GM21381 (cell line): ENCODE measurements around the gene REV1.
"Not testable (repeated sequence)": the region's sequence is repeated elsewhere in the genome, so short reads cannot be mapped to it uniquely, and the experiment has no call there.

ENCODE experiments used
- ATAC-seq: cut with Tn5 transposase; IDR thresholded peaks from one replicate; pipeline ENCODE4 v1.9.1; 2021; ENCODE audit warnings: mild to moderate bottlenecking, moderate library complexity; ENCODE audit not compliant: unreplicated experiment

The REV1 gene

GRCh38 chr2:99404797-99405669 lies 84.8 kb downstream of the REV1 start:
- ATAC-seq: no peak

DNA sequence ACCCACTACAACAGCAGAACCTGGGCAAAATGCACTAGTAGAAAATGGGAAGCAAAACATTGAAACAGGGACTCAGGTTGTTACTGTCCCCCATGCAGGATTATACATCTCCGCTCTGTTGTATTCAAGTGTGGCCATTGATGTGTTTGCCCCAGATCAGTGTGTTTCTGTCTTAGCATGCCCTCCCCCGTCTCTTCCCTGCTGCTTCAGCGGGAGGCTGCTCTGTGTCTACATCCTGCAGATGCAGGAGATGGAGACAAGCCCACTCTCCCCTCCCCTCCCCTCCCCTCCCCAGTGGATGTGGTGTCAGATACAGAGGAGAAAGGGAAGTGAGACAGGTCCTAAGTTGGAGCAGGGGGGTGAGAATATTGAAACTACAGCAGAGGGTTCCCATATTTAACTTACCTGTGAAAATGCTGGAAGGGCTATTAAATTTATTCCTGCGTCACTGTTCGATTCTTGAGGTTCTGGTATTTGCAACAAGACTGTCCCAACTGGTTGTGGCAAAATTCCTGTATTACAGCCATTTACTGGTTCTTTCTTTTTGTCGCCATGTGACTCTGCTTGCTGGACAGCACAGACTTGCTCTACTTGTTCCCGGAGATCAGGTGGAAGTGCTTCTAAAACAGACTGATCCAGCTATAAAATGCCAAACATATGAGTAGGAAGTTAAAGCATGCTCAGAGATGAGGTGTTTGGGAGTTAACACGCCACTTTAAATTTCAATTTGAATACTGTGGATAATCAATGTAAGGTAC lies 85.6 kb downstream of the REV1 start:
- no peak for ATAC-seq

DNA sequence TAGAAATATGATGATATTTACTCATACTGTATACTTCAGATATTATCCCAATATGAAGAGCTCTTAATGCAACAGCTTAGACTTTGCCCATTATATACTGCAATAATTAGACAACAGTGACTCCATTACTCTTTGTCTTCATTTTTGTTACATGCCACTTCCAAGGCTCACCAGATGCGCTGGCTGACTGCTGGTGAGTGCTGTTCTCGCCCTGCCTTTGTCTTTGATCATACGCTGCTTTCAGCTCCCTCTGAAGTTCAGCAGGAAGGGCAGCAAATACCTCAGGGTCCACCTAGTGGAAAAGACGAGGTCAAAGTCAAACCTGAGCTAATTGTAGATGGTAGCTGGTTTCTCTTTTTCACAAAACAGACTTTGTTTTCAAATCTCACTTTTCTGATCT lies 86.3 kb downstream of the REV1 start:
- no peak for ATAC-seq

DNA sequence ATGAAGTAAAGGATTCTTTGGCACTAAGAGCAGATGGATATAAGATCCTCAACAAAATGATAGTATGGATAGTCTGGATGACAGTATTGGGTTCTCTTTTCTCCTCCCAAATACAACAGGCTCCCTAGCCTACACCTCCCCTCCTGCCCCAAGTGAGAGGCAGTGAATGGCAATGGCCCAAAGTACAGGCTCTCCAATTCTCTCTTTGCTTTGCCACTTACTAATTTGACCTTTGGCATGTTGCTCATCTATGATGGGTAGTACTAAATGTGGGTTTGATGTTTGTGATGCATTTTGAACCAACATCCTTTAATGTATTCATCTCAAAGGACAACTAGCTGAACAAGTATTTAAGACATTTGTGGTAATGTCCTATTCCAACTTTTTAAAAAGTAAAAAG lies 86.7 kb downstream of the REV1 start:
- no peak for ATAC-seq

DNA sequence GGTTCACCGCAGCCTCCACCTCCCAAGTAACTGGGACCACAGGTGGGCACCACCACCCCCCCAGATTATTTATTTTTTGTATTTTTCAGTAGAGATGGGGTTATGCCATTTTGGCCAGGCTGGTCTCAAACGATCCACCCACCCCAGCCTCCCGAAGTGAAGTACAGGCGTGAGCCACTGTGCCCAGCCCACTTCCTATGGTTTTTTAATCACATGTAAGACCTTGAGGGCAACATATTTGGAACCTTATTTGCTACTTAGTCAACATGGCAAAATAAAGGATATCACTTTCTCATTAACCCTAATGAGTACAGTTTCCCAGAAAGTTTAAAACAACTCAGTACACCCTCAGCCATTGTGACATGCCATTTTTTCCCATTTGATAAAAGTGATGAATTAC lies 88.0 kb downstream of the REV1 start:
- ATAC-seq: no peak

- ATAC-seq: no peak
Observed at GRCh38 chr2:99399795-99400194, 90.0 kb downstream of the REV1 start.

GRCh38 chr2:99399063-99399462 lies 90.8 kb downstream of the REV1 start:
- ATAC-seq: no peak

- ATAC-seq: no peak
Observed at GRCh38 chr2:99398303-99398702, 91.5 kb downstream of the REV1 start.

GRCh38 chr2:99397266-99397920 lies 92.4 kb downstream of the REV1 start:
- no peak for ATAC-seq

- no peak for ATAC-seq
Observed at GRCh38 chr2:99395589-99396130, 94.2 kb downstream of the REV1 start.

- ATAC-seq: no peak
Observed at GRCh38 chr2:99389946-99390345, 99.9 kb downstream of the REV1 start.

DNA sequence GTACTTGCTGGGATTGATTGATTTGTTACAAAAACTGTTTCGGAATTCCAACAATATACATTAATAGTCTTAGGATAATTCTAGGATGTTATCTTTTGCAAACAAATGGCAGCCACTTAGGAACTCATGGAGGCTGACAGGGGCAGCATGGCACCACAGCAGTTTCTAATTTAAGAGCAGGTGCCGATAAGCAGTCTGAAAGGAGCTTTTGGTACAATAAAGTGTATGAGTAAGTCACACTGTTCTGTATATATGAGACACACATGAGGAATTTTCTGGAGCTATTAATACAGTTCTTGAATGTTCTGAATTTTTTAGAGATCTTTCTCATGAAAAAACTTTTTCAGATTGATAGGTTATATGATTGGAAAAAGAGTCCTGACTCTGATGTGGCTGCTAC lies 100.4 kb downstream of the REV1 start:
- no peak for ATAC-seq

- ATAC-seq: no peak
Observed at GRCh38 chr2:99388892-99389291, 100.9 kb downstream of the REV1 start.

DNA sequence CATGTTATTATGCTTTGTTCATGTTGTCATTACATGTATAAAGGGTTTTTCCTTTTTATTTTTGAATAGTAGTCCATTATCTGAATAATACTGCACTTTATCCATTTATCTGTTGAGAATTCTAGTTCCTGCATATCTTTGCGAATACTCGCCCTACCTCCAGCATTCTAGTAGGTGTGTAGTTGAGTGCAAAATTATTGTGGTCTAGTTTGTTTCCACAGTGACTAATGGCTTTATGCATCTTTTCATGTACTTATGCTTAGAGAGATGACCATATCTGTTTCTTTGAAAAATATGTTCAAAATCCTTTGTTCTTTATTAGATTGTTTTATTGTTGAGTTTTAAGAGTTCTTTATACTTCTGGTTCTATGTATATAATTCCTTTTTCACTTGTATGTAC lies 103.8 kb downstream of the REV1 start:
- ATAC-seq: no peak

DNA sequence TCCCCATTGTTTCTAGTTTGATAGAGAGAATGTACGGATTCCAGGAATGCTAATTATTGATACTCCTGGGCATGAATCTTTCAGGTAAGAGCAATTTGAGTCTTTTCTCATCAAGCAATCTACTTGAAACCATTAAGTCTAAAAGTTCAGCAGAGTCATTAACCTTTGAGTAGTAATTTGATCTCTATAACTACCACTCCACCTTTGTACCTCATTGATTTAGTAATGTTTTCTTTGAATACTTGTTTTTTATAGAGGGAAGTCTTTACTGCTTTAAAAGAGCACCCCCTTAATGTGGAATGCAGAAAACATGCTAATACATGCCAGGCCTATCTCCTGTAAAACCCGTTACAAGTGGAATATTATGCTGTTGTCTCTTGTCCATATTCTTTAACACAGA lies 107.7 kb downstream of the REV1 start:
- no peak for ATAC-seq

GRCh38 chr2:99380376-99381010 lies 109.3 kb downstream of the REV1 start:
- ATAC-seq: no peak

GRCh38 chr2:99377879-99378278 lies 111.9 kb downstream of the REV1 start:
- no peak for ATAC-seq

DNA sequence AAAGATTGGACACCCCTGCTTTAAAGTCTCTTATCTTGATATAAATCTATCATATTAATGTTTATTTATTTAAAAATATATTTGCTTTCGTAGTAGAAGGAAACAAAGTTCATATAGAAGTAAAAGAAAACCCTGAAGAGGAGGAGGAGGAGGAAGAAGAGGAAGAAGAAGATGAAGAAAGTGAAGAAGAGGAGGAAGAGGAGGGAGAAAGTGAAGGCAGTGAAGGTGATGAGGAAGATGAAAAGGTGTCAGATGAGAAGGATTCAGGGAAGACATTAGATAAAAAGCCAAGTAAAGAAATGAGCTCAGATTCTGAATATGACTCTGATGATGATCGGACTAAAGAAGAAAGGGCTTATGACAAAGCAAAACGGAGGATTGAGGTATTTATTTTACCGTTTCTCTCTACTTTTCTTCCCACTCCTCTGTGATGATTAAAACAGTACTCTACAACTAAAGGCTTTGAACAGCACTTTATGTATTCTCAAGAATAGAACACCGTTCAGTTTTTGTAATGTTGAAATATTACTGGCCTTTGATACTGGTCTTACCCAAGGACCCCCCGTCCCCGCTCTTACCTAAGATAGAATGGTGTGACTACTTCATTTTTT lies 113.5 kb downstream of the REV1 start:
- no peak for ATAC-seq

DNA sequence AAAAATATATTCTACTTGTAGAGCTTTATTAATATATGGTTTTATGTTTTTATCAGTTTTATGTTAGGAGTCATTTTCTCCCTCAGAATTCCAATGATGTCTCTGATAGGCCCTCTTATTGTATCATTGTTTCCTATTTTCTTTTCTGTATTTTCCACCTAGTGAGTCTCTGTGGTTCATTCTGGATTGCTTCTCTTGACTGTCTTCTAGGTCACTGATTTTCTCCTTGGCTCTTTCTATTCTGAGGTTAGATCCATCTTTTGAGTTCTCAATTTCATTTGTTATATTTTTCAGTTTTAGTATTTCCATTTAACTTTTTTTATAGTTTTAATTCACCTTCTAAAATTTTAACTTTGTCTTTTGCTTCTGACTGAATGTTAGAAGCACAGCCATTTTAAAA lies 115.1 kb downstream of the REV1 start:
- no peak for ATAC-seq

DNA sequence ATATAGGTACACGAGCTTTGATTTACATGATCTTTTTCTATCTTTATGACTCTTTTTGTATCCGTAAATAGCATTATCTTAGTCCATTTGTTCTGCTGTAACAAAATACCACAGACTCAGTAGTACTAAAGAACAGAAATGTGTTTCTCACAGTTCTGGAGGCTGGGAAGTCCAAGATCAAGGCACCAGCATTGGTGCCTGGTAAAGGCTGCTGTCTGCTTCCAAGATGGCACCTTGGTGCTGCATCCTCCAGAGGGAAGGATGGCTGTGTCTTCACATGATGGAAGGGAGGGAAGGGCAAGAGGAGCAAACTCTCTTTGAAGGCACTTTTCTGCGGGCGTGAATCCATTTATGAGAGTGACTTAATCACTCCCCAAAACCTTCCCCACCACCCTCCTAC lies 116.7 kb downstream of the REV1 start:
- no peak for ATAC-seq

- ATAC-seq: not testable (repeated sequence)
Observed at GRCh38 chr2:99368854-99369253, 121.0 kb downstream of the REV1 start.
